Stimulated activated CD4-positive, alpha-beta T cell treated with anti-CD3 and anti-CD28 coated beads, Interleukin-12 subunit alpha, Interleukin-12 subunit beta, amount 100 ng/mL, for 24 hours (primary cell): Measurements from ENCODE around the gene FAM151A.

Experiments used
- DNase-seq, 2 experiments: peaks; one replicate each; pipeline ENCODE4 v3.0.0-alpha.2; 2020; ENCODE audit warnings: low read depth in 2 of 2

The FAM151A gene

GRCh38 chr1:54579337-54579781 is 44.0 kb downstream of the FAM151A start:
- no peak for DNase-seq

- no peak for DNase-seq
Observed at GRCh38 chr1:54577612-54578011, 45.7 kb downstream of the FAM151A start.

- no peak for DNase-seq
Observed at GRCh38 chr1:54575605-54576290, 47.6 kb downstream of the FAM151A start.

DNA sequence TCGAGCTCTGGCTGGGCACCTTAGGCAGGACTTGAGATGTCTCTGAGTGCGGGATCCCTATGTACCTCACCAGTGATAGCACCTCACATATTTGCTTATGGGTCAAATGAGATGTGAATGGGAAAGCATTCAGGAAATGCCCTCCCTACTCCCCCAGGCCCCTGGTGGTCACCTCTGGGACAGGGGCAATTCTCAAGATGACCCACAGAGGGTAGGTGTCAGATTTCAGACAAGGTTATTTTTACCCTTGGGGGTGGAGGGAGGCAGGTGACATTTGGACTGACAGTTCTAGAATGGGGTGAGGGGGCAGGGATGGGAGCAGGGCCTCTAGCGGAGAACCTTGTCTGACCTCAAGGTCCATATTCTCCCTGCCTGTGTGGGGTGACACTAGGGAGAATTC is 48.2 kb downstream of the FAM151A start:
- no peak for DNase-seq

GRCh38 chr1:54574158-54574778 is 49.1 kb downstream of the FAM151A start:
- no peak for DNase-seq

DNA sequence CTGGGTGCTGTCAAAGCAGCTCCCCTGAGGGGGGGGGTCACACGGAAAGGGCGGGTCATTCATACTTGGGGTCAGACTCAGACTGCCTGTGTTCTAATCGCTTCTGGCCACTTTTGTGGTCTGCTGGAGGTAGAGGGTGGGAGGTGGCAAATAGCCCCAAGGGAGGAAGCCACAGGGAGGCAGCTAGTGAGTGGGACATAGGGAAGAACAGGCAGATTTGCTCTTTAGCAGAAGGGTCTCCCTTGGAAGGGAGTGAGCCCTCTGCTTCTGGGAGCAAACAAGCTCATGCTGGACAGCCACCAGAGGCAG is 50.8 kb downstream of the FAM151A start:
- no peak for DNase-seq

DNA sequence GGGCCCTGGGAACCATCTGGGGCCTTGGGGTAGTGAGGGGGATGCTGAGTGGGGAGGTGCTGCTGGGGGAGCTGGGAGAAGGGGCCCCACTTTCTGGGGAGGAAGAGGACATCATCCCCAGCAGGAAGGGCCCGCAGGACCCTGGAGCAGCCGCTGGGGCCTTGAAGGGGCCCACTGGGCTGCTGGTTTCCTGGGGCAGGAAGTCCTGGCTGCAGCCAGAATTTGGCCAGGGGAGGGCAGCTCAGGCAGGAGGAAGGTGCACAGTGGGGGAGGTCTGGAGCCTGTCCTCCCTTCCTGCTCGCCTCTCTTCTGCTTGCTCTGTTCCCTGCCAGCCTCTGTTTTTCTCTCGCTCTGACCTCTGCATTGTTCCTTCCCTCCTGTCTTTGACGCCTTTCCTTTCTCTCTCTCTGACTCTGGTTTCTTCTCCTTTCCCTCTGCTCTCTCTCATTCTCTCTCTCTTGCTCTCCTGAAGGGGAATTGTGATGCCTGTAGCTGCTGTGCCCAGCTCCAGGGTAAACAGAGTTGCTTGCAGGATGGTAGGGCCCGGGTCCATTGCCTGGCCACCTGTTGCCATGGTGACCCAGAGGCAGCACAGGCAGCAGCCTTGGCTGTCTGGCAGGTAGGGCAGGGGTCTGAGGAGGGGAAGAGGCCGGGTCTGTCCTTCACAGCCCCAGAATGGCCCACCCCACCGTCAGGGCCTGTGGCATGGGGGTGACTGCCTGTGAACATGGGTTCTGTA is 51.4 kb downstream of the FAM151A start:
- no peak for DNase-seq

DNA sequence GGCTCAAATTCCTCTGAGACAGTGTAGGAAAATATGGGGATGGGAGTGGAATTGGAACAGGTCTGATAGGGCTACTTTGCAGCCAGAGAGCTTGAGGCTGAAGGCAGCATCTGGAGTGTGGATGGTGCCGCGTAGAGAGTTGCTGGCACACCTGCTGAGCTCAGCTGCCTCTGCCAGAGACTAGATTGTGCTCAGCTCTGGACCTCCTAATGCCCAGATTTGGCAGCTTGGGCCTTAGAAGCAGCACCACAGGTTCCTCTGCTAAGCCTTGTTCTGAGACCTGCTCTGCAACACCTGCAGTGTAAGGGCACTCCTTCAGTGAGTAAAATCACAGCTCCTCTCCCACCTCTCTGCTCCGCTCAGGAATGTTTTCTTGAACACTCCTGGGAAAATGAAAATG is 52.0 kb downstream of the FAM151A start:
- no peak for DNase-seq

GRCh38 chr1:54570161-54570560 is 53.2 kb downstream of the FAM151A start:
- DNase-seq = no peak

- DNase-seq = no peak
Observed at GRCh38 chr1:54569339-54569738, 54.0 kb downstream of the FAM151A start.

DNA sequence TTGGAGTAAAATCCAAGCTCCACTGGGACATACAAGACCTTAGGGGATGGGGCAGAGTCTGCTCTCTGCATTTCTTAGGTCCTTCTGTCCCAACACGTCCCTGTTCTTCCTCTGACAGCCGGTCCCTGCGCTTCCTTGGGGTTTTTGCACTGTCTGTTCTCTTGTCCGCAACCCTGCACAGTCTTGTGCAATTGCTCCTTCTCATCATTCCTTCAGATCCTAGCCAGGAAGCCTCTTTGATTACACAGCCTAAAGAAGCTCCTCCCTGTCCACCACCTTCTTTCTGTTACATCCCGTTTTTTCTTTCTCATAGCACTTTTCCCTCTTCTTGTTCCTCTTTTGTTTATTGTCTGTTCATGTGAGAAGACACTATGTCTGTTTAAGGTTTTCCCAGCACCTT is 55.4 kb downstream of the FAM151A start:
- no peak for DNase-seq

DNA sequence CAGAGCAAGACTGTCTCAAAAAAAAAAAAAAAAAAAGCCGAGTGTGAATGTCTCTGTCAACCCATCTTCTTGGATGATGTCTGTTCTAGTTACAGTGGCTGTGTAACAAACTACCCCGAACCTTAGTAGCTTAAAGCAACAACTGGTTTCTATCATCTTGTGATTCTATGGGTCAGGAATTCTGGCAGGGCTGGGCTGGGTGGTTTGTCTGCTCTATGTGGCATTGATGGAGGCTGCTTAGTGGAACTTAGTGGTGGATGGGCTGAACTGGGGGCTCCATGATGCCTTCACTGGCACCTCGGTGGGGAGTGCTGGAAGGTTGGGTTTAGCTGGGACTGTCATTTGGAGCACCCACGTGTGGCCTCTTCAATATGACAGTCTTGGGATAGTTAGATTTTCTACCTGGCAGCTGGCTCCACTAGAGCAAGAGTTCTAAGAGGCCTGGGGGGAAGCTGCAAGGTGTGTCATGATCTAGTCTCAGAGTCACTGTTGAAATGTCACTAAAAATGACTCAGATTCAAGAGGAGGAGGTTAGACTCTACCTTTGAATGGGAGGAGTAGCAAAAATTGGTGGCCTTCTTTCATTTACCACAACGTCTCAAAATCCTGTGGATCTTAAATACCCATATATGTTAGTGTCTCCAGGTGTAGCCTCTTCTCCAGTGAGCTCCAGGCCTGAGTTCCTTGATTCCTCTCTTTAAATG is 56.7 kb downstream of the FAM151A start:
- DNase-seq = no peak

DNA sequence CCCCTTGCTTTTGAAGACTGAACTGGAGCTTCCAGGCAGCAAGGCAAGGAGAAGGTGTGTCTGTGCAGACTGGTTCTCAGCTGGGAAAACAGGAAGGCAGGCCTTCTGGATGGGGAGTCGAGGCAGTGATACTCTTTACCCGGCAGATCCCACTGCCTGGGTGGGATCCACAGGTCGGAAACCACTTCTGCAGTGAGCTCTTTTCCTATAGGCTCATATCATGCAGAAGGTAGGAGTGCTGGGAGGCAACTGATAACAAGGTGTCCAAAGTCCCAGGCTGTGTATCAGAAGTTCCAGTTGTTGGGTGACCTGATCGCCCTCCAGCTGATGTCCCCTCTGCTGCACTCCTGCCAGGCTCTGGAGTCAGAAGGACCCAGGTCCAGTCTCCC is 58.2 kb downstream of the FAM151A start:
- no peak for DNase-seq

- DNase-seq = no peak
Observed at GRCh38 chr1:54564312-54565112, 58.8 kb downstream of the FAM151A start.

- no peak for DNase-seq
Observed at GRCh38 chr1:54559771-54560231, 63.5 kb downstream of the FAM151A start.
